Mammary epithelial cell (primary cell): Measurements from ENCODE around the gene MTRF1.

ENCODE experiments used
- CTCF ChIP-seq, 2 donors: IDR thresholded peaks in 1 of 2; conservative IDR thresholded peaks in 1 of 2; 2 replicates each; pipeline ENCODE4 v1.5.1; 2011 to 2012; ENCODE audit warnings: inconsistent platforms in 2 of 2, low read length in 2 of 2, mild to moderate bottlenecking in 2 of 2, control low read depth in 1 of 2, low read depth in 1 of 2; ENCODE audit not compliant: insufficient read depth in 1 of 2; ENCODE audit errors: extremely low read depth in 1 of 2
- EZH2 ChIP-seq: IDR thresholded peaks from 2 replicates; pipeline ENCODE4 v1.6.1; 2012; ENCODE audit warnings: low read length, inconsistent platforms, borderline replicate concordance

GRCh38 chr13:41182231-41182630, 81.1 kb downstream of the MTRF1 start:
- no peak for TF ChIP-seq CTCF (conservative IDR thresholded peaks at IDR 0.05 in 1 of 2, IDR thresholded peaks at IDR 0.05 in 1 of 2; ENCODE audit: extremely low read depth in 1 of 2, insufficient read depth in 1 of 2, low read depth in 1 of 2, low read length in 2 of 2)
- no peak for TF ChIP-seq EZH2
